Activated CD4-positive, alpha-beta T cell treated with anti-CD3 and anti-CD28 coated beads, Interleukin-2, amount 50 U/mL, for 1 hour (primary cell): ENCODE results near the gene DHRSX.
"Not testable (repeated sequence)": the region's sequence is repeated elsewhere in the genome, so short reads cannot be mapped to it uniquely, and the experiment has no call there.

ENCODE experiments used
- DNase-seq: peaks from one replicate; pipeline ENCODE4 v3.0.0-alpha.2; 2020

The DHRSX gene

DNA sequence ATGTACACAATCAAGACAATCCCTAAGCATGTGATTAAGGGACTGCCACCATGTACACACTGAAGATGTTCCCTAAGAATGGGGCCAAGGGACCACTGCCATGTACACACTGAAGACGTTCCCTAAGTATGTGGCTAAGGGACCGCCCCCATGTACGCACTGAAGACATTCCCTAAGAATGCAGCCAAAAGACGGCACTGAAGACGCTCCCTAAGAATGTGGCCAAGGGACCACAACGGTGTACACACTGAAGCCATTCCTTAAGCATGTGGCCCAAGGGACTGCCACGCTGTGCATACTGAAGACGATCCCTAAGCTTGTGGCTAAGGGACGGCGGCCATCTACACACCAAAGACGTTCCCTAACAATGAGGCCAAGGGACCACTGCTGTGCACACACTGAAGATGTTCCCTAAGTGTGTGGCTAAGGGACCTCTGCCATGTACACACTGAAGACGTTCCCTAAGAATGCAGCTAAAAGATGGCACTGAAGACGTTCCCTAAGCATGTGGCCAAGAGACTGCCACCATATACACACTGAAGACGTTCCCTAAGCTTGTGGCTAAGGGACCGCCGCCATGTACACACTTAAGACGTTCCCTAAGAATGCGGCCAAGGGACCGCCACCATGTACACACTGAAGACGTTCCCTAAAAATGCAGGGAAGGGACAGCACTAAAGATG lies 26.4 kb downstream of the DHRSX start:
- DNase-seq, result no peak

- DNase-seq, result not testable (repeated sequence)
Observed at GRCh38 chrX:2473064-2473463, 27.7 kb downstream of the DHRSX start.

- DNase-seq, result no peak
Observed at GRCh38 chrX:2471641-2472040, 29.1 kb downstream of the DHRSX start.

GRCh38 chrX:2471126-2471525 lies 29.6 kb downstream of the DHRSX start:
- not testable (repeated sequence) for DNase-seq

- not testable (repeated sequence) for DNase-seq
Observed at GRCh38 chrX:2469852-2470251, 30.9 kb downstream of the DHRSX start.

- no peak for DNase-seq
Observed at GRCh38 chrX:2469196-2469685, 31.5 kb downstream of the DHRSX start.

- DNase-seq, result no peak
Observed at GRCh38 chrX:2468261-2469195, 32.2 kb downstream of the DHRSX start.

GRCh38 chrX:2466876-2467656 lies 33.7 kb downstream of the DHRSX start:
- DNase-seq, result no peak

DNA sequence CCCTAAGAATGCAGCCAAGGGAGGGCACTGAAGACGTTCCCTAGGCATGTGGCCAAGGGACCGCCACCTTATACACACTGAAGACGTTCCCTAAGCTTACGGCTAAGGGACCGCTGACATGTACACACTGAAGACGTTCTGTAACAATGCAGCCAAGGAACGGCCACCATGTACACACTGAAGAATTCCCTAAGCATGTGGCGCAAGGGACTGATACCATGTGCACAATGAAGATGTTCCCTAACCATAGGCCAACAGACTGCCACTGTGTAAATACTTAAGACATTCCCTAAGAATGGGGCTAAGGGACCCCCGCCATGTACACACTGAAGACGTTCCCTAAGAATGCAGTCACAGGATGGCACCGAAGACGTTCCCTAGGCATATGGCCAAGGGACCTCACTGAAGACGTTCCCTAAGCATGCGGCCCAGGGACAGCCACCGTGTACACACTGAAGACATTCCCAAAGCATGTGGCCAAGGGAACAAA lies 36.1 kb downstream of the DHRSX start:
- DNase-seq, result no peak

- DNase-seq, result no peak
Observed at GRCh38 chrX:2463973-2464676, 36.7 kb downstream of the DHRSX start.

- not testable (repeated sequence) for DNase-seq
Observed at GRCh38 chrX:2463481-2463880, 37.3 kb downstream of the DHRSX start.

GRCh38 chrX:2462780-2463179 lies 38.0 kb downstream of the DHRSX start:
- DNase-seq, result no peak

DNA sequence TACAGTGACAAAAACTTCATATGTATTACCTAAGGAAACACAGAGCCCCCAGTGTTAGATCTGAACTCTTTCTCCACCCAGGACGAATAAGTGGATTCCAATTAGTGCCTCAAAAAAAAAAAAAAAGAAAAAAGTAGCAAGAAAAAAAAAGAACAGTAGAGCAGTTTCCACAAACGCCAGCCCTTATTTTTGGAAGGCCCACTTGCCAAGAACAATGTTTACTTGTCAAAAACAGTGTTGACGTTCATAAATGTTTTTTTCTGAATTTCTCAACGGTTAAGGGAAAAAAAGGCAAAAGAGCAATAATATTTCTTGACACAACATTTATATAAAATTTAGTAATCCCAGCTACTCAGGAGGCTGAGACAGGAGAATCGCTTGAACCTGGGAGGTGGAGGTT lies 38.7 kb downstream of the DHRSX start:
- no peak for DNase-seq

DNA sequence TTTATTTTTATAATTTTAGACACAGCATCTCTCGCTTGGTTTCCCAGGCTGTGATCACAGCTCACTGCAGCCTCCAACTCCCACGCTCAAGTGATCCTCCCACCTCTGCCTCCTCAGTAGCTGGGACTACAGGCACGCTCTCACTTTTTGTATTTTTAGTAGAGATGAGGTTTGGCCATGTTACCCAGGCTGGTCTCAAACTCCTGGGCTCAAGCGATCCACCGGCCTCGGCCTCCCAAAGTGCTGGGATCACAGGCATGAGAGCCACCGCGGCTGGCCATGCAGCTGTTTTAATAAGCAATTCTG lies 39.1 kb downstream of the DHRSX start:
- no peak for DNase-seq

GRCh38 chrX:2460821-2461710 lies 39.7 kb downstream of the DHRSX start:
- DNase-seq, result not testable (repeated sequence)

- DNase-seq, result not testable (repeated sequence)
Observed at GRCh38 chrX:2460048-2460447, 40.7 kb downstream of the DHRSX start.

DNA sequence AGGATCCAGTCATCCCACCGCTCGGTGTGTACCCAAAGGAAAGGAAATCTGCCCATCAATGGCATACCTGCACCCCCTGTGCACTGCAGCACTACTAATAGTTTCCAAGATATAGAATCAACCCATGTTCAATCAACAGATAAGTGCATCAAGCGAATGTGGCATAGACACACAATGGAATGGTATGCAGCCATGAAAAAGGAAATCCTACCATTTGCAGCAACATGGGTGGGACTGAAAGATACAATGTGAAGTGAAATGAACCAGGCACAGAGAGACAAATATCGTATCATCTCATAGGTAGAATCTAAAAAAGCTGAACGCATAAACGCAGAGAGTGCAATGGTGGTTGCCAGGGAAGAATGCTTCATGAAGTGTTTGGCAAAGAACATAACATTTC lies 42.5 kb downstream of the DHRSX start:
- no peak for DNase-seq

DNA sequence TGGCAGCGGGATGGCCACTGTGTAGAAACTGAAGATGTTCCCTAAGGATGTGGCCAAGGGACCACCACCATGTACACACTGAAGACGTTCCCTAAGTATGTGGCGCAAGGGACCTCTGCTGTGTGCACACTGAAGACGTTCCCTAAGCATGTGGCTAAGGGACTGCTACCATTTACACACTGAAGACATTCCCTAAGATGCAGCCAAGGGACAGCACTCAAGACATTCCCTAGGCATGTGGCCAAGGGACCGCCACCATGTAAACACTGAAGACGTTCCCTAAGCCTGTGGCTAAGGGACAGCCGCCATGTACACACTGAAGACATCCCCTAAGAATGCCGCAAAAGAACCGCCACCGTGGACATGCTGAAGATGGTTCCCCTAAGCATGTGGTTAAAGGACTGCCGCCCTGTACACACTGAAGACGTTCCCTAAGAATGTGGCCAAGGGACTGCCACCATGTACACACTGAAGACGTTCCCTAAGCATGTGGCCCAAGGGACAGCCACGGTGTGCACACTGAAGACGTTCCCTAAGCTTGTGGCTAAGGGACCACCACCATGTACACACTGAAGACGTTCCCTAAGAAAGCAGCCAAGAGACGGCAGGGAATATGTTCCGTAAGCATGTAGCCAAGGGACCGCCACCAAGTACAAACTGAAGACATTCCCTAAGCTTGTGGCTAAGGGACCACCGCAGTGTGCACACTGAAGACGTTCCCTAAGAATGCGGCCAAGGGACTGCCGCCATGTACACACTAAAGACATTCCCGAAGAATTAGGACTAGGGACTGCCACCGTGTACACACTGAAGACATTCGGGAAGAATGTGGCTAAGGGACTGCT lies 43.3 kb downstream of the DHRSX start:
- no peak for DNase-seq

GRCh38 chrX:2456091-2456490 lies 44.7 kb downstream of the DHRSX start:
- not testable (repeated sequence) for DNase-seq

DNA sequence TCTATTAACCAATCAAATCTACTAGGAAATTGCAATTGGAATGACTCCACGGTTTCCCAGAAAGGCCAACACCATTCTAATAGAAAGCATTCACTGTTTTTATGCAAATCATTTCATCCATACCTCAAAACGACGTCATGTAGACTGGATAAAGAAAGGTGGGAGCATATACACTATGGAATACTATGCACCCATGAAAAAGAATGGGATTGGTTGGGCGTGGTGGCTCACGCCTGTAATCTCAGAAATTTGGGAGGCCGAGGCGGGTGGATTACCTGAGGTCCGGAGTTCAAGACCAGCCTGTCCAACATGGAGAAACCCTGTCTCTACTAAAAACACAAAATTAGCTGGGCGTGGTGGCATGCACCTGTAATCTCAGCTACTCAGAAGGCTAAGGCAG lies 46.2 kb downstream of the DHRSX start:
- not testable (repeated sequence) for DNase-seq
